ENCODE data around the gene MAGI2. TPM values are rescaled to one million over a fixed set of nuclear protein-coding genes. Genes with fewer than 3 reads are reported as not detected.

Gene MAGI2
- total and polyA plus RNA-seq, 4 donors, result 0.37 to 4.1 (median 1.4) TPM

GRCh38 chr7:79414910-79415309 is 38.6 kb downstream of the MAGI2 start (continued):
- TF ChIP-seq, protein P1, sequence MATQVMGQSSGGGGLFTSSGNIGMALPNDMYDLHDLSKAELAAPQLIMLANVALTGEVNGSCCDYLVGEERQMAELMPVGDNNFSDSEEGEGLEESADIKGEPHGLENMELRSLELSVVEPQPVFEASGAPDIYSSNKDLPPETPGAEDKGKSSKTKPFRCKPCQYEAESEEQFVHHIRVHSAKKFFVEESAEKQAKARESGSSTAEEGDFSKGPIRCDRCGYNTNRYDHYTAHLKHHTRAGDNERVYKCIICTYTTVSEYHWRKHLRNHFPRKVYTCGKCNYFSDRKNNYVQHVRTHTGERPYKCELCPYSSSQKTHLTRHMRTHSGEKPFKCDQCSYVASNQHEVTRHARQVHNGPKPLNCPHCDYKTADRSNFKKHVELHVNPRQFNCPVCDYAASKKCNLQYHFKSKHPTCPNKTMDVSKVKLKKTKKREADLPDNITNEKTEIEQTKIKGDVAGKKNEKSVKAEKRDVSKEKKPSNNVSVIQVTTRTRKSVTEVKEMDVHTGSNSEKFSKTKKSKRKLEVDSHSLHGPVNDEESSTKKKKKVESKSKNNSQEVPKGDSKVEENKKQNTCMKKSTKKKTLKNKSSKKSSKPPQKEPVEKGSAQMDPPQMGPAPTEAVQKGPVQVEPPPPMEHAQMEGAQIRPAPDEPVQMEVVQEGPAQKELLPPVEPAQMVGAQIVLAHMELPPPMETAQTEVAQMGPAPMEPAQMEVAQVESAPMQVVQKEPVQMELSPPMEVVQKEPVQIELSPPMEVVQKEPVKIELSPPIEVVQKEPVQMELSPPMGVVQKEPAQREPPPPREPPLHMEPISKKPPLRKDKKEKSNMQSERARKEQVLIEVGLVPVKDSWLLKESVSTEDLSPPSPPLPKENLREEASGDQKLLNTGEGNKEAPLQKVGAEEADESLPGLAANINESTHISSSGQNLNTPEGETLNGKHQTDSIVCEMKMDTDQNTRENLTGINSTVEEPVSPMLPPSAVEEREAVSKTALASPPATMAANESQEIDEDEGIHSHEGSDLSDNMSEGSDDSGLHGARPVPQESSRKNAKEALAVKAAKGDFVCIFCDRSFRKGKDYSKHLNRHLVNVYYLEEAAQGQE (IDR thresholded peaks at IDR 0.05), result no peak

GRCh38 chr7:79412915-79413314 is 40.6 kb downstream of the MAGI2 start:
- Histone ChIP-seq H3K27me3 (ENCODE audit: control insufficient read depth in 4 of 4, insufficient read depth in 4 of 4, low read length in 3 of 4) (no peaks in the 10 kb centered on the region), H3K9ac (ENCODE audit: low read depth in 1 of 2, low read length in 2 of 2) (no peak overlapping the region), H3K4me1 (ENCODE audit: control insufficient read depth in 4 of 4, insufficient read depth in 4 of 4, low read length in 3 of 4) (no peaks in the 10 kb centered on the region), H3K4me3 (ENCODE audit: low read depth in 1 of 3, low read length in 3 of 3) (no peak overlapping the region), H3K27ac (ENCODE audit: low read depth in 1 of 2, low read length in 2 of 2) (no peak overlapping the region), H3K36me3 (ENCODE audit: control insufficient read depth in 4 of 4, insufficient read depth in 3 of 4, low read depth in 1 of 4, low read length in 3 of 4) (no peaks in the 10 kb centered on the region), H3K9me3 (ENCODE audit: control insufficient read depth in 4 of 4, low read length in 3 of 4) (no peaks in the 10 kb centered on the region)
- no peak for DNase-seq (ENCODE audit: low spot score)
- TF ChIP-seq CTCF (IDR thresholded peaks at IDR 0.05; ENCODE audit: low read depth, low read length, missing input control), result no peak
- 96% methylated on average over 2 of the region's 2 CpGs for WGBS

DNA sequence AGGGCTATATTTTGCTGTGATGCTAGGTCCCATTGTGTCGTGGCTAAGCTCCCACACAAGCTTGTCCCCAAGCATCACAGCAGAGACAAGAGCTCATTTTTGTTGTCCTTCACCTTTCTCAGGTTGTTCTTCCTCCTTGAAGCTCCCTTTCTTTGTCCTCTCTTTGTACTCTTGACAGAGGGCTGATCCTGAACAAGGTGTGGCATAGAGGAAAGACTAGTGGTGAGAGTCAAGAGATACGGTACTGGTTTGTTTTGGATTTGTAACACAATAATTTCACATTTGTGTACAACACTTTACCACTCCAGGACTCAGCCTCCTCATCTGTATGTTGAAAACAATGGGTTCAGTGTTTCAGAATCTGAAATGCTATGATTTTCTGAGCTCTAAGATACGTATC is 41.0 kb downstream of the MAGI2 start:
- Histone ChIP-seq H3K9ac (ENCODE audit: low read depth in 1 of 2, low read length in 2 of 2) (no peak overlapping the region), H3K4me1 (ENCODE audit: control insufficient read depth in 4 of 4, insufficient read depth in 4 of 4, low read length in 3 of 4) (no peaks in the 10 kb centered on the region), H3K4me3 (ENCODE audit: low read depth in 1 of 3, low read length in 3 of 3) (no peak overlapping the region), H3K36me3 (ENCODE audit: control insufficient read depth in 4 of 4, insufficient read depth in 3 of 4, low read depth in 1 of 4, low read length in 3 of 4) (no peaks in the 10 kb centered on the region), H3K9me3 (ENCODE audit: control insufficient read depth in 4 of 4, low read length in 3 of 4) (no peaks in the 10 kb centered on the region), H3K27me3 (ENCODE audit: control insufficient read depth in 4 of 4, insufficient read depth in 4 of 4, low read length in 3 of 4) (no peaks in the 10 kb centered on the region), H3K27ac (ENCODE audit: low read depth in 1 of 2, low read length in 2 of 2) (no peak overlapping the region)
- DNase-seq (ENCODE audit: low spot score), result no peak
- WGBS, result 93% methylated on average over 3 of the region's 3 CpGs
- TF ChIP-seq TAF1 (conservative IDR thresholded peaks at IDR 0.05), result no peak
- TF ChIP-seq, protein P1 (IDR thresholded peaks at IDR 0.05), result no peak
- TF ChIP-seq HNF4G (IDR thresholded peaks at IDR 0.05), result no peak
- TF ChIP-seq RAD21 (IDR thresholded peaks at IDR 0.05), result no peak
- no peak for TF ChIP-seq FOXA1 (IDR thresholded peaks at IDR 0.05)
- no peak for TF ChIP-seq JUND (IDR thresholded peaks at IDR 0.05)
- no peak for TF ChIP-seq FOXA2 (IDR thresholded peaks at IDR 0.05)

All from liver (tissue), 9 donors.